ENCODE measurements around the gene CD40LG.

DNA sequence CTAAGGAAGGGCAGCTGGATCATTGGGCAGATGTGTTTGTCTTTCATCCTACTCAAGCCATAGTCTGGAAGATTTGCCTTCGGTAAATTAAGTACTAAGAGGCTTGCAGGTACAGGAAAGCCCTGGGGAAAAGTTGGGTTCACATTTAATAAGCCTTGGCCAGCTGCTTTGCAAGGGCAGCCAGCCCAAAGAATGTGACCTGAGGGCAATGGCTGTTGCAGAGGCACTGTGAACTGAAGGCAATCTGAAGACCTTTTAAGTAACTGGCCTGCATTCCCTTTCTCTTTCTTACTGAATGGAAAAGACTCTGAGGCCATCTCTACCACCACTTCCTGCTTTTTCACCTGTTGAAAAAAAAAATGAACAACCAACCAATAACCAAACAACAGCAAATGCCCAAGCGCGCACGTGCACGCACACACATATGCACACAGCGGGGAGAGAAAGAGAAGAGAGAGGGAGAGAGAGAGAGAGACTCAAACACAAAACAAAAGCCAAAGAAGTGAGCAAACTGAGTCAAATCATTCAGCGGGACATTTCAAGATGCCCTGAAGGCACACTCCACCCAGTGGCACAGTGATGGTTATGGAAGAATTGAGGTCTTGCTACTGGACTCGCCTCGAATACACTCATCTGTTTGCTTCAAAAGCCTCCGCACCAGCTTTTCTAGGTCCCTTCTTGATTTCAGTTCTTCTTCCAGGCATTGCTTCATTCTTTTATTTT lies 19.6 kb downstream of the CD40LG start:
- no peak for TF ChIP-seq ZNF384 (IDR thresholded peaks at IDR 0.05)
- TF ChIP-seq FOXA1 (IDR thresholded peaks at IDR 0.05): no peak
- TF ChIP-seq FOXM1 (IDR thresholded peaks at IDR 0.05; ENCODE audit: borderline replicate concordance): no peak
- no peak for TF ChIP-seq SUZ12 (IDR thresholded peaks at IDR 0.05)
- no peak for TF ChIP-seq HDGF (IDR thresholded peaks at IDR 0.05; ENCODE audit: borderline replicate concordance)
- no peak for TF ChIP-seq BHLHE40 (IDR thresholded peaks at IDR 0.05; ENCODE audit: borderline replicate concordance)
- no peak for TF ChIP-seq LEF1 (IDR thresholded peaks at IDR 0.05; ENCODE audit: borderline replicate concordance)
- no peak for TF ChIP-seq ARNT (IDR thresholded peaks at IDR 0.05)
- TF ChIP-seq CTBP1 (IDR thresholded peaks at IDR 0.05; ENCODE audit: borderline replicate concordance): no peak
- no peak for TF ChIP-seq NFRKB (IDR thresholded peaks at IDR 0.05)
- no peak for TF ChIP-seq TARDBP (IDR thresholded peaks at IDR 0.05)
- TF ChIP-seq FOXK2 (IDR thresholded peaks at IDR 0.05): no peak
- TF ChIP-seq SP1 (IDR thresholded peaks at IDR 0.05): no peak
- TF ChIP-seq ELF4 (IDR thresholded peaks at IDR 0.05): no peak
